ENCODE results near the gene CCDC106.

Gene CCDC106

GRCh38 chr19:55671054-55671378 lies 23.0 kb downstream of the CCDC106 start:
- DNase-seq = no peak

DNA sequence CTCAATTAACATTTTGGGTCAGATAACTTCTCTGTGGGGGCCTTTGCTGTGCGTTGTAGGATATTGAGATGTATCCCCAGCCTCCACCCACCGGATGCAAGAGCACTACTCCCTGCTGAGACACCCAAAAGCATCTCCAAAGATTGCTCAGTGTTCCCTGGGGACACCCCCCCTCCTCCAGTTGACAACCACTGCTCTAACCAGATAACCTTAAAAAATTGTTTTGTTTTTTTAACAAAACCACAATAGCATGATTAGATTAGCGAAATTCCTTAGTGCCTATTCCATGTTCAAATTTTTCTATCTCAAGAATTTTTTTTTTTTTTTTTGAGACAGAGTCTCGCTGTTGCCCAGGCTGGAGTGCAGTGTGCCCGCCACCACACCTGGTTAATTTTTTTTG lies 24.4 kb downstream of the CCDC106 start:
- DNase-seq = no peak

DNA sequence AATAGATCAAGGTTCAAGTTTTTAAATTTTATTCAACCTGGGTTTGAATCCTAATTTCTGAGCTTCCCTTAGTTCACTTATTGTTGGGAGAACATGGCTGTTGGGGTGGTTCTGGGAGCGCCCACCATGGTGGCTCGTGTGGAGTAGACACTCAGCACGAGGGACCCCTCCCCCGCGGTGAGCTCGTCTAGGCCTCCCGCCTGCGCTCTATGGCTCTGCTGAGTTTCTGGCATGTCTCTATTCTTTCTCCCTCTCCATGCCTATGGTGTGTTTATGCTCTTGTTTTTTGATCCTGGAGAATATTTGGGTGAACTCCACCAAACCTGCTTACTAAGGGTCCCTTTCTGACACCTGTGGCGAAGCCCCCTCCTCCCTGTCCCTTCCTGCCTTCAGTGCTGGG lies 25.5 kb downstream of the CCDC106 start:
- no peak for DNase-seq

DNA sequence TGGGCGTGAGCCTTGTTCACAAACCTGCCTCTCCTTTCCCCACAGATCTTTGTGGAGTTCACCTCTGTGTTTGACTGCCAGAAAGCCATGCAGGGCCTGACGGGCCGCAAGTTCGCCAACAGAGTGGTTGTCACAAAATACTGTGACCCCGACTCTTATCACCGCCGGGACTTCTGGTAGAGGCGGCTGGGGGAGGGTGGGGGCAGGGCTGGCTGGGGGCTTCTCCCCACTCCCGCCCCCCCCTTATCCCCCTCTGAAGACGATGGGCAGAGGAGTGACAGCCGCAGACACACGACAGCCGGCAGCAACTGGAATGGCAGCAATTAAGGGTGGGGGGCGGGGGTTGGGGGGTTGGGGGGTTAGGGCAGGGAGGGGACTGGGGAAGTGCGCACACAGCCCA lies 25.9 kb downstream of the CCDC106 start:
- DNase-seq = no peak

DNA sequence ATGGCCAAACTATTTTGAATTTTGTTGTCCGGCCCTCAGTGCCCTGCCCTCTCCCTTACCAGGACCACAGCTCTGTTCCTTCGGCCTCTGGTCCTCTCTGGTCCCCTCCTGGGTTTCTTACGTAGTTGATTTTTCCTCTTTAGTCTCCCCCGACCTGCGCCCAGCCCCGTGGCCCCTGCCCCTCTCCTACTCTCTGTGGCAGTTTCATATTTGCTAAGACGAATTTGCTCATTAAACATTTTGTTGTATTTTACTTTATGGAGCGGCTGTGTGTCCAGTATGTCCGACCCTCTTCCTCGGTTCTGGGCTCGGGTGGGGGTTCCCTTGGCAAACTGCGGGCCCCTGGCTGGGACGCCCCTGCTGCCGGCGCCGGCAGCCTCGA lies 26.4 kb downstream of the CCDC106 start:
- no peak for DNase-seq

DNA sequence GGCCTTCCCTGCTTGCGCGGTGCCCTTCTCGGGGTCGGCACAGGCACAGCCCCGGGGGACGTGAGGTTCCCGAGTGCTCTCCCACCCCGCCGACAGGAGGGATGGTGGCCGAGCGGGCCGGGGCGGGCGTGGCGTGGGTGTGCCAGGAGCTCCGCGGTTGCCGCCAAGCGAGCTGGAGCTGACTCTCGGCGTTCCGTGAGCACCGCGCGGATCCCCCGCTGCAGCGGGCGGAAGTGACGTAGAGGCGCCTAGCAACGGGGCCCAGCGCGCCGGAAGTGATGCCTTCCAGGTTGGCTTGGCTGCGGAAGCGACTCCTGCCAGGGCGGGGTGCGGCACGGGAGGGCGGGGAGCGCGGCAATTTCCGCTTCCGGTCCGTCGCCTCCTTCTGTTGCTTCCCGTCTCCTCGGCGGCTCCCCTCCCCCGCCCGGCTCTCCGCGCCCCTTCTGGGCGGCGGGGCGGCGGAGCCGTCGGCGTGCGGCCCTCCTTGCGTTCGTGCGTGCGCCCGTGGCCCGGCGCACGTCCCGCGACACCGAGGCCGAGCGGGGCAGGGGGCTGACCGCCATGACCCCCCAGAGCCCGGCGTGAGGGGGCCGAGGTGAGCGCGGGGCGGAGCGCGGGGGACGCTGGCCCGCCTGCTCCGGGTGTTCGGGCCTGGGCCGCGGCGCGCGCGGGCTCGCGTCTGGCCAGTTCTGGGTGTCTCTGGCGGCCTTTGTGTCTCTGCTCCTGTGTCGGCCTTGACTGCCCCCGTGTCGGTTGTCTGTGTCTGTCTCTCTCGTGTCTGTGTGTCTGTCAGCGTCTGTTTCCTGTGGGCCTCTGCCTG lies 27.0 kb downstream of the CCDC106 start, which contains the start of gene EPN1:
EPN1 (plus strand) TSS at position 386 of the 820 bp plus-strand sequence. CDS start 3,402 bp downstream, outside the sequence.
- peak; percentile 90 for DNase-seq

GRCh38 chr19:55675661-55676354 lies 27.8 kb downstream of the CCDC106 start:
- DNase-seq = no peak

DNA sequence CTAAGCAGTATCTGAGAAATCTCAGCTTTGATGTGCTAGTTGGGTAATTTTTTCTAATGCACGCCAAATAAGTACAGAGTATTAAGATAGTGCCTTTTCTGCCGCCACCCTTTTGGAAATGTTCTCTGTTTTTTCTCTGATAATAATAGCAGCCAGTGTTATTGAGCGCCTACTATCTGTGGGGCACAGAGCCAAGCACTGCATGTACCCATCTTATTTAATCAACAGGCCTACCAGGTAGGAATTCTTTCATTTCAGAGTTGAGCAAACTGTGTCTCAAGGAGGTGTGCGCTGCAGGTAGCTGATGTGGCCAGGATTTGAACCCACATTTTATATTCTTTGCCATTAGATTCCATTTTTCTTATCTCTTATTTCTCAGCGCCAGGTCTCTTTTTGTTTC lies 28.4 kb downstream of the CCDC106 start:
- no peak for DNase-seq

DNA sequence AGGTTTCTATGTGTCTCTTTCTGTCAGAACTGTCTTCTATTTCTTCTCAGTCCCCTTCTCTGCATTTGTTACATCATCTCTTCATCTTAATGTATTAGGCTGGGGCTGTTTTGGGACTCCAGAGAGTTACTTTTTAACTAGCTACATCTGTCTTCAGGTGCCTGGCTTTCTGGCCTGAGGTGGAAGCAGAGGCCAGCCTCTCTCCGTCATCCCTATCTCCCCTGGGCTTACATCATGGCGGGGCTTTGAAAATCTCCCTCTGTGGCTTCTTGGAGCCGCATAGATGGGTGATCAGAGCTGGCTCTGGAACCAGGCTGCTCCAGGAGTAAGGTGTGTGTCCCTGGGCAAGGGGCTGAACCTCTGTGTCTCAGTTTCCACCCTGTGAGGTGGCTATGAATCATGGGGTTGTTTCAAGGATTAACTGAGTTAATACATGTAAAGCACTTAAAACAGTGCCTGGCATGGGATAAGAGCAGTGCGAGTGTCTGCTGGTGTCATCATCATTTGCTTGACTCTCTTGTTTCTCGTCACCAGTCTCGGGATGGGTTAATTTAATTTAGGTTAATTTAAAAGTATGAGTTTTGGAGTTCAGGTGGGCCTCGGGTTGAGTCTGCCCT lies 29.0 kb downstream of the CCDC106 start:
- no peak for DNase-seq

GRCh38 chr19:55677572-55678028 lies 29.6 kb downstream of the CCDC106 start:
- no peak for DNase-seq

GRCh38 chr19:55678121-55678671 lies 30.2 kb downstream of the CCDC106 start:
- DNase-seq = no peak

- DNase-seq = no peak
Measured at GRCh38 chr19:55679343-55680257, 31.6 kb downstream of the CCDC106 start.

DNA sequence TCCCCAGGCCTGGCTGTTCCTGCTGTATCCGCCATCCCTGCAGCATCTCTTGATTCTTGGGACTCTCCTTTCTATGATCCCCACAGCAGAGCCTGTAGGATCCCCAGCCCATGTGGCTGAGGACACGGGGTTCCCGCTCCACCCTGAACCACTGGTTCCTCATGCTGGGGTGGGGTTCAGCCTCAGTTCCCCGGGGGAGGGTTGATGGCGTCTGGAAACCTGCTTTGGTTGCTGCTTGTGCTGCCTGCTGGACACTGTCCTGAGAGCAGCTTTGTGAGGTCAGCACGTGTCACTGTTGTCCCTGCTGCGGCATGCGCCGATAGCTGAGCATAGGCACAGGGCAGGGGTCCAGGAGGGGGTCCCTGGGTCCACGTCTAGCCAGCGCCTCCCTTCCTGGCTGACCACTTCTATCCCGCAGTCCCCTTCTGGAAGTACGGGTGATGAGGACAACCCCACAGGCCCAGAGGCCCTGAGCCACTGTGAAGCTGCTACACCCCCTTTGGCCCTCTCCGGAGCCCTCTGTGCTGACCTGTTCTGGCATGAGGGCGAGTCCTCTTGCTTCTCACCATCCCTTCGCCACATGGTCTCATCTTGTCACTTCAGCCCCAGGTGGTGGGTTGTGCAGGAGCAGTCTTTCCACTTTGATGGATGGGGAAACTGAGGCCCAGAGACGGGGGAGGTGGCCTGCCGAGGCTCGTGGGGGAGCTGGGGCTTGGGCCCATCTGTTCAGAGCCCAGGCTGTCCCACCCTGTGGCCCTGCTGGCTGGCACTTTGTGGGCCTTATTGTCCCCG lies 32.5 kb downstream of the CCDC106 start:
- DNase-seq = no peak

DNA sequence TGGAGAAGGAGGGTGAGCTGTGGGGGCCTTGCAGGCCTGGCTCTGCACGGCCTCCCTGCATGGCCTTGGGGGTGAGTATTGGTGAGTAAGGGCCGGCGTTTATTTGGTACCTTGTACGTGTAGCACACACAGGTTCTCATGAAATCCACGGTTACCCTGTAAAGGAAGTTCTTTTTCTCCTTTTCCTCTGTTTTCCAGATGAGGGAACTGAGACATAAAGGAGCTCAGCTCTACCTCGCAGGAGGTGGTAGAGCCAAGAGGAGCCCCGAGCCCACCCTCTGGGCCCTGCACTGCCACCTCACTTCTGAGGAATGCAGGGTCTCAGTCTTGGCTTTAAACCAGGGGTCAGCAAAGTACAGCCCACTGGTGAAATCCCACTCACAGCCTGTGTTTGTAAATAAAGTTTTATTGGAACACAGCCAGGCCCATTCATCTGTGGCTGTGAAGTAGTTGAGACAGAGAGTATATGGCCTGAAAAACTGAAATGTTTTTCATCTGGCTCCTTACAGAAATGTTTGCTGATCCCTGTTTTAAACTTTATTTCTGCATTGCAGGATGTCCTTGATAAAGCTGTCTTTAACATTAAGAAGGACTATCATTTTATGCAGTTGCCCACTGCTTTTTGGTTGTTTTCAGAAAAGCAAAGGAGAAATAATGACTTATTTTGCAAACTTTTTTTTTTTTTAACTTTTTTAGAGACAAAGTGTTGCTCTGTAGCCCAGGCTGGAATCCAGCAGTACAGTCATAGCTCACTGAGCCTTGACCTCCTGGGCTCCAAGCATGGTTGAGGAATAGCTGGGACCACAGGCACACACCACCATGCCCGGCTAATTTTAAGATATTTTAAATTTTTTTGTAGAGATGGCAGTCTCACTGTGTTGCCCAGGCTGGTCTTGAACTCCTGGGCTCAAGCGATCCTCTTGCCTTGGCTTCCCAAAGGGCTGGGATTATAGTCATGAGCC lies 33.4 kb downstream of the CCDC106 start:
- DNase-seq = no peak

DNA sequence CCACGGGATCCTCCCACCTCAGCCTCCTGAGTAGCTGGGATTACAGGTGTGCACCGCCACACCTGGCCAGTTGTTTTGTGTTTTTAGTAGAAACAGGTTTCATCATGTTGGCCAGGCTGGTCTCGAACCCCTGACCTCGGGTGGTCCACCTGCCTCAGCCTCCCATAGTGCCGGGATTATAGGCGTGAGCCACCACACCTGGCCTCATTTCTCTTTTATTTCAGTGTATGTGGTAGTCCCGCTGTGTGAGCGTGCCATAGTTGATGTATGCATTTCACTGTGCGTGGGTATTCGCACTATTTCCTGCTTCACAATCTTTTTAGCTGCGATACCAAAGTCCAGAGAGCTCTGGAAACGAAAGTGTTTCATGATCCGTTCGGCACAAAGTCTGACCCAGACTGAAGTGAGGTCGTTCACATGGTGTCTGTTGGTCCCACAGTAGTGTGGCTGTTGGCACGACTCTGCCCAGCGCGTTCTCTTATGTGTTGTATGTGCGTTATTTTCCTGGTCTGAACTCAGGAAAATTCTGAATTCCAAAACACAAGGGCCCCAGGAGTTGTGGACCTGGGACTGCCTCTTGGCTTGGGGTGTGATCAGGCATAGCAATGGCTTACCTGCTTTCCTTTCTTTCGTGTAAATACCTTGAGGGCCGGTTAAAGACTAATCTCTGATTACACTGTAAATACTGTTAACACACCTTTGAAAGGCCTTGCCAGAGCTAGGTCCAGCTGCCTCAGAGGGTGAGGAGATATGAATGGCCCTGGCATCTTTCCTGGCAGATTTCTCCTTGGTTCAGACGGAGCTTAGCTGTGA lies 35.6 kb downstream of the CCDC106 start:
- no peak for DNase-seq

DNA sequence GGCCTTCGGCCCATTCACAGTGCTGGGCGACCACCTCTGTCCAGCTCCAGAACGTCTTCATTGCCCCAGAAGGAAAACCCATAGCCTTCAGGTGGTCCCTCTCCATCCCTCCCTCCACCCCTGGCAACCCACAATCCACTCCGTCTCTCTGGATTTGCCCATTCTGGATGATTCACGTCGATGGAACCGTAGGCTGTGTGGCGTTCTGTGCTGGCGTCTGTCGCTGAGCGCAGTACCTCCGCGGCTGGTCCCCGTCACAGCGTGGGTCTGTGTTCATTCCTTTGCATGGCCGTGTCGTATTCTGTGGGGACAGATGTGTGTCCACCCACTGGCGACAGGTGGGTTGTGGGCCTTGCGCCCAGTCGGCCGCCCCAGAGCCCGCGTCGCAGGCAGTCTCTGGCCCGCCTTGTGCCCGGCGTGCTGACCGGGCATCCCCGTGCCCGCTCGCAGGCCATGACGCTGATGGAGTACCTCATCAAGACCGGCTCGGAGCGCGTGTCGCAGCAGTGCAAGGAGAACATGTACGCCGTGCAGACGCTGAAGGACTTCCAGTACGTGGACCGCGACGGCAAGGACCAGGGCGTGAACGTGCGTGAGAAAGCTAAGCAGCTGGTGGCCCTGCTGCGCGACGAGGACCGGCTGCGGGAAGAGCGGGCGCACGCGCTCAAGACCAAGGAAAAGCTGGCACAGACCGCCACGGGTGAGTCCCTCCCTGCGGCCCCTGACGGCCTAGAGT lies 37.1 kb downstream of the CCDC106 start:
- no peak for DNase-seq

GRCh38 chr19:55685776-55686175 lies 37.8 kb downstream of the CCDC106 start:
- no peak for DNase-seq

GRCh38 chr19:55686311-55687050 lies 38.5 kb downstream of the CCDC106 start:
- no peak for DNase-seq
